SU-DHL-6 (cell line): Measurements from ENCODE around the gene ADD1.

Experiments
- H2AFZ ChIP-seq: fragments of 200-600 bp; sonication (generic); 2 replicates; pipeline ENCODE4 v1.6.1; 2014; ENCODE audit warnings: low read depth, mild to moderate bottlenecking, moderate library complexity, mixed read lengths, antibody characterized with exemption, low read length; ENCODE audit not compliant: severe bottlenecking
- H3F3A ChIP-seq: fragments of 200-600 bp; shearing (Covaris generic); 2 replicates; pipeline ENCODE4 v1.6.0; 2016; ENCODE audit warnings: antibody characterized with exemption, mild to moderate bottlenecking; ENCODE audit not compliant: insufficient read depth
- H3K27ac ChIP-seq: fragments of 200-600 bp; sonication (generic); 2 replicates; pipeline ENCODE4 v1.5.1; 2016; ENCODE audit warnings: low read depth, mild to moderate bottlenecking, low read length, moderate library complexity, mixed read lengths
- H3K27me3 ChIP-seq: fragments of 200-600 bp; sonication (generic), shearing (Covaris generic); 2 replicates; pipeline ENCODE4 v1.6.0; 2014; ENCODE audit warnings: mild to moderate bottlenecking, low read length
- H3K36me3 ChIP-seq: fragments of 200-600 bp; sonication (generic); 2 replicates; pipeline ENCODE4 v1.6.1; 2014; ENCODE audit warnings: mild to moderate bottlenecking, low read length, mixed read lengths
- H3K4me2 ChIP-seq: fragments of 300-600, 200-600 bp; shearing (Covaris generic), sonication (generic); 2 replicates; pipeline ENCODE4 v1.6.0; 2014; ENCODE audit warnings: low read length, low read depth, mild to moderate bottlenecking; ENCODE audit not compliant: poor library complexity, severe bottlenecking
- H3K4me3 ChIP-seq: fragments of 200-600 bp; sonication (generic); 2 replicates; pipeline ENCODE4 v1.5.1; 2014; ENCODE audit warnings: antibody characterized with exemption, low read length, mild to moderate bottlenecking, mixed read lengths; ENCODE audit not compliant: insufficient read depth, poor library complexity, severe bottlenecking
- H3K79me2 ChIP-seq: fragments of 200-600 bp; sonication (generic); 2 replicates; pipeline ENCODE4 v1.6.1; 2014; ENCODE audit warnings: mild to moderate bottlenecking, low read length, moderate library complexity; ENCODE audit not compliant: insufficient read depth
- H3K9ac ChIP-seq: fragments of 200-600 bp; sonication (generic); 2 replicates; pipeline ENCODE4 v1.7.0; 2014; ENCODE audit warnings: mild to moderate bottlenecking, low read length
- H3K9me2 ChIP-seq: fragments of 200-600 bp; sonication (generic); replicated peaks from 2 replicates; pipeline ENCODE4 v1.6.1; 2014; ENCODE audit warnings: low read length; ENCODE audit not compliant: insufficient read depth
- H3K9me3 ChIP-seq: fragments of 200-600 bp; sonication (generic); 2 replicates; pipeline ENCODE4 v1.6.1; 2014; ENCODE audit warnings: low read length, mixed read lengths; ENCODE audit not compliant: insufficient read depth
- H4K20me1 ChIP-seq: fragments of 200-600 bp; sonication (generic); 2 replicates; pipeline ENCODE4 v1.6.1; 2014; ENCODE audit warnings: low read depth, mild to moderate bottlenecking, antibody characterized with exemption, low read length, moderate library complexity, mixed read lengths
- CTCF ChIP-seq: fragments of 200-600 bp; sonication (generic); IDR thresholded peaks from one replicate; pipeline ENCODE4 v1.5.1; 2017; ENCODE audit warnings: antibody characterized with exemption, mild to moderate bottlenecking, low read length, moderate library complexity; ENCODE audit not compliant: insufficient read depth, poor library complexity, severe bottlenecking
- EZH2phosphoT487 ChIP-seq: fragments of 200-600 bp; sonication (generic), shearing (Covaris generic); conservative IDR thresholded peaks from 2 replicates; pipeline ENCODE4 v1.6.1; 2018; ENCODE audit warnings: mild to moderate bottlenecking, antibody characterized with exemption, low read length, moderate library complexity, mixed read lengths

Gene ADD1

DNA sequence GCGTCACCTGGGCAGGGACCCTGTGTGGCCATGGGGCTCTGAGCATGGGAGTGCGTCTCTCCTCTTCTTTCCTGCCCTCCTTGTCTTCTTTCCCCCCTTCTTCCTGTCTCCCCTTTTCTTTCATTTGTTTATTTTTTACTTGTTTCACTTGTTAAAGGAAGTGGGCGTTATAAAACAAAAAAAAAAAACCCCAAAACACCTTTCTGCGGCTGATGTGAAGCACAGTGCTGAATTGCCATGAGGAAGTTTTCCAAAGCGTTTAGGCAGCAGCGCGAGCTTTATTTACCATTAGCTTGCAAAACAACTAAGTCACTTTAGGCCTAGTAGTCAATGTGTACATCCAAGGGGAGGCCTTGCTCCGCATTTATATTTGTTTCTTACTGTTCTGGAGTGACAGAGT, 62.6 kb downstream of the ADD1 start:
- TF ChIP-seq CTCF, result no peak

DNA sequence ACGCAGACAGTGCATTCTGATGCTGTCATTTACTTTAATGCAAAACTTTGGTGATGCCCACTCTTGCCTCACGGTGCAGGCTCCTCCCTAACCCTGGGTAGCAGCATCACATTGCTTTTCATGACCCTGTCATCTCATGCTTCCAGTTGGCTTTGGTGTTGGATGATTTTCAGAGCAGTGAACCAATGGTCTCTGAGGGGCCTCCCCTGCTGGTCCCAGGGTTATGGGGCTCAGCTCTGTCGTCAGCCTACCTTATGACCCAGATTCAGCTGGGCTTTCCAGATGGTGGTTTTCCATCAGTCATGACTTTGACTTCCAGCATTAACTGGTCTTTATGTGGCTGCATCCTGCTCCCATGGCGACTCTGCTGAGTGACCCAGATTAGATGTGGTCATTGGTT, 63.6 kb downstream of the ADD1 start:
- Histone ChIP-seq H3K9ac (no peak overlapping the region), H3K9me2 (no peaks in the 10 kb centered on the region), H3K4me2 (no peak overlapping the region), H3K36me3 (no peaks in the 10 kb centered on the region), H3K27me3 (no peaks in the 10 kb centered on the region), H4K20me1 (no peaks in the 10 kb centered on the region), H3K79me2 (no peaks in the 10 kb centered on the region), H3K9me3 (no peaks in the 10 kb centered on the region), H3K27ac (no peak overlapping the region), H3K4me3 (no peak overlapping the region), H3F3A (no peaks in the 10 kb centered on the region), H2AFZ (no peak overlapping the region)
- TF ChIP-seq CTCF (no peak), EZH2phosphoT487 (no peak)

More for the DNA sequence above, 62.6 kb downstream of the ADD1 start:
- Histone ChIP-seq H3F3A (no peaks in the 10 kb centered on the region), H3K79me2 (no peaks in the 10 kb centered on the region), H3K9me2 (no peaks in the 10 kb centered on the region), H2AFZ (no peak overlapping the region), H3K4me2 (no peak overlapping the region), H3K27me3 (no peaks in the 10 kb centered on the region), H3K4me3 (no peak overlapping the region), H3K9me3 (no peaks in the 10 kb centered on the region), H3K9ac (no peak overlapping the region), H4K20me1 (no peaks in the 10 kb centered on the region), H3K27ac (no peak overlapping the region), H3K36me3 (no peaks in the 10 kb centered on the region)

DNA sequence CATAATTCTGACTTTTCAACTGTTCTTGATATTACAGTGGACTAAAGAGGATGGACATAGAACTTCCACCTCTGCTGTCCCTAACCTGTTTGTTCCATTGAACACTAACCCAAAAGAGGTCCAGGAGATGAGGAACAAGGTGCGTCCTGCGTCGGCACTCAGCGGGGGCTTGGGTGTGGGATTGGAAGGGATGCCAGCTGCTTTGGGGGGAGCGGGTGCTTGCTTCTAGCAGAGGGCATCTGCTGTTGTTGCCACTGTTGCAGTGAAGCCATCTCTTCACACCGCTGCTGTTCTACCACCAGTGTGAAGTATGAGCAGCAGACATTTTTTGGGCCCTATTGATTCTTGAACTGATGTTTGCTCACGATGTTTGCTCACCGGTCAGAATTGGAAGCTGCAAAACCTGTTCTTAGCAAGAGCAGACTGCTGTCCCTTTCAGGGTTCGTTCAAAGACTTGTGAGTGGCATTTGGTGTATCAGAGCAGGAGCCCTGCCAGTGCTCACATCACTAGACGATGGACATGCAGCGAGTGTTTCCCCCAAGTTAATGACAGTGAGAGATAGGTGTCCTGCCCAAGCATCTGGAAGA, 64.2 kb downstream of the ADD1 start:
- no peak overlapping the region for H3K9ac ChIP-seq
- no peaks in the 10 kb centered on the region for H3F3A ChIP-seq
- H3K4me3 ChIP-seq, result no peak overlapping the region
- H3K36me3 ChIP-seq, result no peaks in the 10 kb centered on the region
- no peaks in the 10 kb centered on the region for H3K9me2 ChIP-seq
- H3K27me3 ChIP-seq, result no peaks in the 10 kb centered on the region
- no peaks in the 10 kb centered on the region for H3K9me3 ChIP-seq
- no peak for TF ChIP-seq CTCF
- TF ChIP-seq EZH2phosphoT487, result no peak
- no peak overlapping the region for H2AFZ ChIP-seq
- H3K4me2 ChIP-seq, result no peak overlapping the region
- H4K20me1 ChIP-seq, result no peaks in the 10 kb centered on the region
- no peak overlapping the region for H3K27ac ChIP-seq
- no peaks in the 10 kb centered on the region for H3K79me2 ChIP-seq
